SU-DHL-6 (cell line): ENCODE data around the gene MTPN.

Experiments used
- H2AFZ ChIP-seq: fragments of 200-600 bp; sonication (generic); 2 replicates; pipeline ENCODE4 v1.6.1; 2014; ENCODE audit warnings: low read depth, mild to moderate bottlenecking, moderate library complexity, mixed read lengths, antibody characterized with exemption, low read length; ENCODE audit not compliant: severe bottlenecking
- H3F3A ChIP-seq: fragments of 200-600 bp; shearing (Covaris generic); 2 replicates; pipeline ENCODE4 v1.6.0; 2016; ENCODE audit warnings: antibody characterized with exemption, mild to moderate bottlenecking; ENCODE audit not compliant: insufficient read depth
- H3K27ac ChIP-seq: fragments of 200-600 bp; sonication (generic); 2 replicates; pipeline ENCODE4 v1.5.1; 2016; ENCODE audit warnings: low read depth, mild to moderate bottlenecking, low read length, moderate library complexity, mixed read lengths
- H3K27me3 ChIP-seq: fragments of 200-600 bp; sonication (generic), shearing (Covaris generic); 2 replicates; pipeline ENCODE4 v1.6.0; 2014; ENCODE audit warnings: mild to moderate bottlenecking, low read length
- H3K36me3 ChIP-seq: fragments of 200-600 bp; sonication (generic); 2 replicates; pipeline ENCODE4 v1.6.1; 2014; ENCODE audit warnings: mild to moderate bottlenecking, low read length, mixed read lengths
- H3K4me2 ChIP-seq: fragments of 300-600, 200-600 bp; shearing (Covaris generic), sonication (generic); 2 replicates; pipeline ENCODE4 v1.6.0; 2014; ENCODE audit warnings: low read length, low read depth, mild to moderate bottlenecking; ENCODE audit not compliant: poor library complexity, severe bottlenecking
- H3K4me3 ChIP-seq: fragments of 200-600 bp; sonication (generic); 2 replicates; pipeline ENCODE4 v1.5.1; 2014; ENCODE audit warnings: antibody characterized with exemption, low read length, mild to moderate bottlenecking, mixed read lengths; ENCODE audit not compliant: insufficient read depth, poor library complexity, severe bottlenecking
- H3K79me2 ChIP-seq: fragments of 200-600 bp; sonication (generic); 2 replicates; pipeline ENCODE4 v1.6.1; 2014; ENCODE audit warnings: mild to moderate bottlenecking, low read length, moderate library complexity; ENCODE audit not compliant: insufficient read depth
- H3K9ac ChIP-seq: fragments of 200-600 bp; sonication (generic); 2 replicates; pipeline ENCODE4 v1.7.0; 2014; ENCODE audit warnings: mild to moderate bottlenecking, low read length
- H3K9me2 ChIP-seq: fragments of 200-600 bp; sonication (generic); replicated peaks from 2 replicates; pipeline ENCODE4 v1.6.1; 2014; ENCODE audit warnings: low read length; ENCODE audit not compliant: insufficient read depth
- H3K9me3 ChIP-seq: fragments of 200-600 bp; sonication (generic); 2 replicates; pipeline ENCODE4 v1.6.1; 2014; ENCODE audit warnings: low read length, mixed read lengths; ENCODE audit not compliant: insufficient read depth
- H4K20me1 ChIP-seq: fragments of 200-600 bp; sonication (generic); 2 replicates; pipeline ENCODE4 v1.6.1; 2014; ENCODE audit warnings: low read depth, mild to moderate bottlenecking, antibody characterized with exemption, low read length, moderate library complexity, mixed read lengths
- EZH2phosphoT487 ChIP-seq: fragments of 200-600 bp; sonication (generic), shearing (Covaris generic); conservative IDR thresholded peaks from 2 replicates; pipeline ENCODE4 v1.6.1; 2018; ENCODE audit warnings: mild to moderate bottlenecking, antibody characterized with exemption, low read length, moderate library complexity, mixed read lengths
- TF ChIP-seq, protein P1 (sequence below): fragments of 200-600 bp; sonication (generic); IDR thresholded peaks from one replicate; pipeline ENCODE4 v1.5.1; 2017; ENCODE audit warnings: antibody characterized with exemption, mild to moderate bottlenecking, low read length, moderate library complexity; ENCODE audit not compliant: insufficient read depth, poor library complexity, severe bottlenecking

MTPN gene

GRCh38 chr7:135914346-135914745, 62.8 kb downstream of the MTPN start:
- Histone ChIP-seq H4K20me1 (no peaks in the 10 kb centered on the region), H3K9me3 (no peaks in the 10 kb centered on the region), H3K9ac (no peak overlapping the region), H3K79me2 (no peaks in the 10 kb centered on the region), H3K9me2 (no peaks in the 10 kb centered on the region), H3K36me3 (no peaks in the 10 kb centered on the region), H2AFZ (no peak overlapping the region), H3F3A (no peaks in the 10 kb centered on the region), H3K4me3 (no peak overlapping the region), H3K4me2 (no peak overlapping the region), H3K27ac (no peak overlapping the region), H3K27me3 (no peaks in the 10 kb centered on the region)
- TF ChIP-seq, protein P1, sequence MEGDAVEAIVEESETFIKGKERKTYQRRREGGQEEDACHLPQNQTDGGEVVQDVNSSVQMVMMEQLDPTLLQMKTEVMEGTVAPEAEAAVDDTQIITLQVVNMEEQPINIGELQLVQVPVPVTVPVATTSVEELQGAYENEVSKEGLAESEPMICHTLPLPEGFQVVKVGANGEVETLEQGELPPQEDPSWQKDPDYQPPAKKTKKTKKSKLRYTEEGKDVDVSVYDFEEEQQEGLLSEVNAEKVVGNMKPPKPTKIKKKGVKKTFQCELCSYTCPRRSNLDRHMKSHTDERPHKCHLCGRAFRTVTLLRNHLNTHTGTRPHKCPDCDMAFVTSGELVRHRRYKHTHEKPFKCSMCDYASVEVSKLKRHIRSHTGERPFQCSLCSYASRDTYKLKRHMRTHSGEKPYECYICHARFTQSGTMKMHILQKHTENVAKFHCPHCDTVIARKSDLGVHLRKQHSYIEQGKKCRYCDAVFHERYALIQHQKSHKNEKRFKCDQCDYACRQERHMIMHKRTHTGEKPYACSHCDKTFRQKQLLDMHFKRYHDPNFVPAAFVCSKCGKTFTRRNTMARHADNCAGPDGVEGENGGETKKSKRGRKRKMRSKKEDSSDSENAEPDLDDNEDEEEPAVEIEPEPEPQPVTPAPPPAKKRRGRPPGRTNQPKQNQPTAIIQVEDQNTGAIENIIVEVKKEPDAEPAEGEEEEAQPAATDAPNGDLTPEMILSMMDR = no peak
- no peak for TF ChIP-seq EZH2phosphoT487

GRCh38 chr7:135913404-135913803, 63.8 kb downstream of the MTPN start:
- Histone ChIP-seq H3K36me3 (no peaks in the 10 kb centered on the region), H3K9ac (no peak overlapping the region), H3K4me3 (no peak overlapping the region), H4K20me1 (no peaks in the 10 kb centered on the region), H3F3A (no peaks in the 10 kb centered on the region), H3K27me3 (no peaks in the 10 kb centered on the region), H3K79me2 (no peaks in the 10 kb centered on the region), H3K9me3 (no peaks in the 10 kb centered on the region), H2AFZ (no peak overlapping the region), H3K27ac (no peak overlapping the region), H3K9me2 (no peaks in the 10 kb centered on the region), H3K4me2 (no peak overlapping the region)
- TF ChIP-seq, protein P1 = no peak
- TF ChIP-seq EZH2phosphoT487 = no peak

DNA sequence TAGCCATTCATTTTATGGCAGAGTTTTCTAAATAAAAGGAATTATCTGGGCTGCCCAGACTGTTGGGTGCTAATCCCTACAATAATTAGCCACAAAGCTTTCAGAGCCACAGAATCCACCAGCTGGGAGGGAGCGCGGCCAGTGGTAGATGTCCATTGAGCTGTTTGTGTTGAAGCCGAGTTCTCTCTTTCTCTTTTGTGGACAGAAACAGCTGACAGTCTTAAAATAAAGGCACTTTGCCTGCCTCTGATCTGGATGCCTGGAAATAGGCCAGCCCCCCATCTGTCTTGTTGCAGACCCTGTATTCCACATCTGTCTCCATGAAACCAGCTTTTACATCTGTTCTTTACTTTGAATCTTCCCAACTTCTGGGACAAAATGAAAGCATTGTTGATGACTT, 66.1 kb downstream of the MTPN start:
- Histone ChIP-seq H4K20me1 (no peaks in the 10 kb centered on the region), H3K4me2 (no peak overlapping the region), H3K27me3 (no peaks in the 10 kb centered on the region), H3F3A (no peaks in the 10 kb centered on the region), H3K9me2 (no peaks in the 10 kb centered on the region), H3K36me3 (no peaks in the 10 kb centered on the region), H3K9ac (no peak overlapping the region), H3K4me3 (no peak overlapping the region), H2AFZ (no peak overlapping the region), H3K9me3 (no peaks in the 10 kb centered on the region), H3K27ac (no peak overlapping the region), H3K79me2 (no peaks in the 10 kb centered on the region)
- no peak for TF ChIP-seq EZH2phosphoT487
- TF ChIP-seq, protein P1 = no peak

DNA sequence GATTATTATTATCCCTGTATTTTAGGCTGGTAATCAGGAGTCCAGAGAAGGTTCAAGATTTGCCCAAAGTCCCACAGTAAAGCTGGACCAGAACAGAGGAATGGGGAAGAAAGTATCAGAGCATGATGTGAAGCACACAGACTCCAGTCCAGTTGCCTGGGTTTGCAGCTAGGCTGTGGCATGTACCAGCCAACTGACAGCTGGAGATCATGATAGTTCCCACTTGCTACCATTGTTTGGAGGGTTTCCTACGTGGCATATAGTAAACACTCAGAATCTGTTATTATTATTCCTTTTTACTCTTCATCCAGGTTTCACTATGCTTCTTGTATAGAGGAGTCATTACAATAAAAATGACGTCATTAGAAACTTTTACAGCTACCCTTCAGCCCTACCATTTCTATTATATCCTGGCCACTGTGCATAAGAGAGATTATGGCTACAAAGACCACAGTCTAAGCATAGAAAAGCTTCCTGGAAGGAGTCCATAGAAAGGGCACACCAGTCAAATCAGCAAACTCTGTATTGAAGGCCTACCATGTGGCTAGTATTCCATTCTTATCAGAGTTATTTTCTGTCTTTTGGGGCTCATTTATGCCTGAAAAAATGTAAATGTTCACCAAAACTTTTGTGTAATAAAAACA, 66.6 kb downstream of the MTPN start:
- Histone ChIP-seq H3K4me2 (no peak overlapping the region), H3K9me2 (no peaks in the 10 kb centered on the region), H3K79me2 (no peaks in the 10 kb centered on the region), H4K20me1 (no peaks in the 10 kb centered on the region), H3K27me3 (no peaks in the 10 kb centered on the region), H3K4me3 (no peak overlapping the region), H3K9ac (no peak overlapping the region), H3K27ac (no peak overlapping the region), H2AFZ (no peak overlapping the region), H3K9me3 (no peaks in the 10 kb centered on the region), H3F3A (no peaks in the 10 kb centered on the region), H3K36me3 (no peaks in the 10 kb centered on the region)
- TF ChIP-seq, protein P1 = no peak
- TF ChIP-seq EZH2phosphoT487 = no peak
